Lung (tissue), 12 donors: Measurements from ENCODE around the gene SGCE. TPM values are rescaled to one million over a fixed set of nuclear protein-coding genes. Genes with fewer than 3 reads are reported as not detected.

Experiments used
- ATAC-seq: fragments of 200-7000 bp; cut with Tn5 transposase; one replicate; pipeline ENCODE4 v1.9.1; 2020; ENCODE audit warnings: moderate number of reproducible peaks; ENCODE audit not compliant: insufficient read depth, low FRiP score
- DNase-seq, 3 donors: peaks; one replicate each; pipeline ENCODE4 v3.0.0-alpha.2; 2013 to 2017
- H3K27ac ChIP-seq, 2 donors: one replicate each; pipeline ENCODE4 v1.5.1; 2013; ENCODE audit warnings: mild to moderate bottlenecking in 2 of 2, moderate library complexity in 2 of 2, control low read depth in 1 of 2, inconsistent platforms in 1 of 2, low read depth in 1 of 2, low read length in 1 of 2
- H3K27me3 ChIP-seq, 3 donors: one replicate each; pipeline ENCODE4 v1.5.1; 2013; ENCODE audit warnings: low read length in 2 of 3; ENCODE audit not compliant: control insufficient read depth in 3 of 3, insufficient read depth in 3 of 3
- H3K36me3 ChIP-seq, 4 donors: one replicate each; pipeline ENCODE4 v1.5.1; 2013; ENCODE audit warnings: low read length in 4 of 4, mild to moderate bottlenecking in 1 of 4, moderate library complexity in 1 of 4; ENCODE audit not compliant: control insufficient read depth in 4 of 4, insufficient read depth in 4 of 4
- H3K4me1 ChIP-seq, 5 donors: one replicate each; pipeline ENCODE4 v1.5.1; 2013; ENCODE audit warnings: low read length in 5 of 5, mild to moderate bottlenecking in 2 of 5, moderate library complexity in 1 of 5; ENCODE audit not compliant: control insufficient read depth in 5 of 5, insufficient read depth in 5 of 5
- H3K4me3 ChIP-seq: one replicate; pipeline ENCODE4 v1.5.1; 2013; ENCODE audit warnings: mild to moderate bottlenecking, control low read depth, moderate library complexity
- H3K9ac ChIP-seq, 2 donors: one replicate each; pipeline ENCODE4 v1.5.1; 2013; ENCODE audit warnings: low read length in 2 of 2, control low read depth in 1 of 2; ENCODE audit not compliant: insufficient read depth in 1 of 2
- H3K9me3 ChIP-seq, 4 donors: one replicate each; pipeline ENCODE4 v1.5.1; 2013; ENCODE audit warnings: low read length in 3 of 4, mild to moderate bottlenecking in 1 of 4, moderate library complexity in 1 of 4; ENCODE audit not compliant: control insufficient read depth in 4 of 4, insufficient read depth in 3 of 4
- CTCF ChIP-seq: IDR thresholded peaks from 2 replicates; pipeline ENCODE4 v1.5.1; 2012; ENCODE audit warnings: mild to moderate bottlenecking; ENCODE audit errors: control extremely low read depth, extremely low read depth
- WGBS, 2 donors: extraction: QIAGEN DNeasy Blood & Tissue Kit; methylation state at CpG; one replicate each; pipeline ENCODE4 v1.1.7; 2013; 5-methylcytosine and 5-hydroxymethylcytosine counted together
- polyA plus RNA-seq, 2 donors: library from polyadenylated mRNA; stranded (reverse); fragments of 200-250 nt; gene quantifications; one replicate each; pipeline ENCODE4 v1.2.1, GENCODE V29; 2013
- total RNA-seq, 2 donors: library from RNA; depleted of rRNA in 1 of 2; stranded (reverse); fragments of >200 nt in 1 of 2; gene quantifications; one replicate each; pipeline ENCODE4 v1.2.1, GENCODE V29; 2014 to 2021
- donor health status: control.
- donor health status: control.
- donor health status: Bipolar disorder and iron deficiency.
- donor health status: healthy.
- donor health status: DM: yes; HTN: yes; CAD: no.

SGCE gene
- total and polyA plus RNA-seq, 4 donors = 22.9 to 171 (median 32.9) TPM

- no peak for TF ChIP-seq CTCF
- WGBS, 2 donors = 84 to 86% methylated on average over 3 of the region's 3 CpGs
- ATAC-seq = no peak
Observed at GRCh38 chr7:94643771-94644545, 12.0 kb downstream of the SGCE start.

GRCh38 chr7:94642838-94643653 lies 12.9 kb downstream of the SGCE start:
- Histone ChIP-seq H3K4me1 (no peaks in the 10 kb centered on the region), H3K27ac (no peak overlapping the region), H3K9me3 (no peaks in the 10 kb centered on the region), H3K4me3 (no peak overlapping the region), H3K27me3 (no peaks in the 10 kb centered on the region), H3K36me3 (no peaks in the 10 kb centered on the region), H3K9ac (no peak overlapping the region)
- ATAC-seq (no peak), DNase-seq (no peak)
- 97 to 99% methylated on average over 2 of the region's 2 CpGs for WGBS, 2 donors
- no peak for TF ChIP-seq CTCF

More at GRCh38 chr7:94643771-94644545, 12.0 kb downstream of the SGCE start:
- Histone ChIP-seq H3K4me3 (no peak overlapping the region), H3K27me3 (no peaks in the 10 kb centered on the region), H3K36me3 (no peaks in the 10 kb centered on the region), H3K9me3 (no peaks in the 10 kb centered on the region), H3K4me1 (no peaks in the 10 kb centered on the region), H3K27ac (no peak overlapping the region), H3K9ac (no peak overlapping the region)
- no peak for DNase-seq

- no peak overlapping the region for H3K9ac ChIP-seq
- H3K36me3 ChIP-seq = no peaks in the 10 kb centered on the region
- DNase-seq (no peak), ATAC-seq (no peak)
- no peaks in the 10 kb centered on the region for H3K9me3 ChIP-seq
- H3K27ac ChIP-seq = no peak overlapping the region
- H3K27me3 ChIP-seq = no peaks in the 10 kb centered on the region
- H3K4me1 ChIP-seq = no peaks in the 10 kb centered on the region
- no peak overlapping the region for H3K4me3 ChIP-seq
- no peak for TF ChIP-seq CTCF
- WGBS, 2 donors = 91 to 97% methylated on average over 1 of the region's 1 CpG
Observed at GRCh38 chr7:94639384-94639783, 16.5 kb downstream of the SGCE start.
